Medulla oblongata (tissue), 1 donor: ENCODE measurements around the gene EXD3.

ENCODE experiments used
- DNase-seq: peaks from one replicate; pipeline ENCODE4 v3.0.0-alpha.2; 2015; ENCODE audit errors: extremely low spot score

EXD3 gene

GRCh38 chr9:137317718-137318511, 105.0 kb downstream of the EXD3 start:
- no peak for DNase-seq

GRCh38 chr9:137317021-137317717, 105.8 kb downstream of the EXD3 start:
- no peak for DNase-seq

- no peak for DNase-seq
These were observed 106.7 kb downstream of the EXD3 start for GRCh38 chr9:137316012-137316981.

- DNase-seq, result no peak
These were observed 107.4 kb downstream of the EXD3 start for GRCh38 chr9:137315581-137316011.

GRCh38 chr9:137314561-137315560, 108.1 kb downstream of the EXD3 start:
- DNase-seq, result no peak

- no peak for DNase-seq
These were observed 108.9 kb downstream of the EXD3 start for GRCh38 chr9:137313956-137314560.

- no peak for DNase-seq
These were observed 109.5 kb downstream of the EXD3 start for GRCh38 chr9:137313326-137313936.

GRCh38 chr9:137312852-137313325, 110.1 kb downstream of the EXD3 start:
- no peak for DNase-seq

- no peak for DNase-seq
These were observed 110.7 kb downstream of the EXD3 start for GRCh38 chr9:137311986-137312851.

GRCh38 chr9:137311171-137311985, 111.6 kb downstream of the EXD3 start:
- no peak for DNase-seq

GRCh38 chr9:137310189-137311052, 112.5 kb downstream of the EXD3 start:
- DNase-seq, result no peak

GRCh38 chr9:137309368-137310188, 113.4 kb downstream of the EXD3 start:
- no peak for DNase-seq

GRCh38 chr9:137308057-137308619, 114.8 kb downstream of the EXD3 start:
- no peak for DNase-seq

GRCh38 chr9:137307255-137308056, 115.5 kb downstream of the EXD3 start:
- no peak for DNase-seq

GRCh38 chr9:137306850-137307254, 116.1 kb downstream of the EXD3 start:
- no peak for DNase-seq
